LHCN-M2 (cell line): Measurements from ENCODE around the gene GALNT9. TPM values are rescaled to one million over a fixed set of nuclear protein-coding genes. Genes with fewer than 3 reads are reported as not detected.
"Not testable (repeated sequence)": the region's sequence is repeated elsewhere in the genome, so short reads cannot be mapped to it uniquely, and the experiment has no call there.

Experiments used
- DNase-seq: peaks from one replicate; pipeline ENCODE4 v3.0.0-alpha.2; 2012; ENCODE audit warnings: low read depth
- total RNA-seq: library from RNA; depleted of rRNA; stranded (reverse); fragments of >200 nt; gene quantifications from 2 replicates; pipeline ENCODE4 v1.2.3, GENCODE V29; 2014

GALNT9 gene
- total RNA-seq, 1 experiment from 2014 or later: 0.63 TPM

GRCh38 chr12:132200800-132201199, 128.6 kb downstream of the GALNT9 start:
- no peak for DNase-seq

GRCh38 chr12:132199526-132200319, 129.7 kb downstream of the GALNT9 start:
- DNase-seq: no peak

- no peak for DNase-seq
Observed at GRCh38 chr12:132199101-132199500, 130.3 kb downstream of the GALNT9 start.

GRCh38 chr12:132197581-132198354, 131.6 kb downstream of the GALNT9 start:
- DNase-seq: peak; percentile 27

- no peak for DNase-seq
Observed at GRCh38 chr12:132196873-132197390, 132.5 kb downstream of the GALNT9 start.

GRCh38 chr12:132196038-132196872, 133.1 kb downstream of the GALNT9 start:
- peak; percentile 31 for DNase-seq

GRCh38 chr12:132195242-132195641, 134.1 kb downstream of the GALNT9 start:
- DNase-seq: not testable (repeated sequence)

GRCh38 chr12:132194556-132194955, 134.8 kb downstream of the GALNT9 start:
- no peak for DNase-seq

GRCh38 chr12:132194056-132194455, 135.3 kb downstream of the GALNT9 start:
- DNase-seq: no peak

- DNase-seq: no peak
Observed at GRCh38 chr12:132191715-132192553, 137.5 kb downstream of the GALNT9 start.

GRCh38 chr12:132190834-132191500, 138.4 kb downstream of the GALNT9 start:
- no peak for DNase-seq

- DNase-seq: no peak
Observed at GRCh38 chr12:132190012-132190755, 139.2 kb downstream of the GALNT9 start.

- peak; percentile 79 for DNase-seq
Observed at GRCh38 chr12:132189378-132190011, 139.9 kb downstream of the GALNT9 start.

GRCh38 chr12:132188916-132189325, 140.5 kb downstream of the GALNT9 start:
- DNase-seq: no peak

- no peak for DNase-seq
Observed at GRCh38 chr12:132188451-132188901, 140.9 kb downstream of the GALNT9 start.

GRCh38 chr12:132187646-132188450, 141.5 kb downstream of the GALNT9 start:
- DNase-seq: no peak

GRCh38 chr12:132186857-132187620, 142.3 kb downstream of the GALNT9 start:
- no peak for DNase-seq
